Activated CD8-positive, alpha-beta memory T cell treated with anti-CD3 and anti-CD28 coated beads, Interleukin-2, amount 50 U/mL, for 4 hours (primary cell): ENCODE measurements around the gene PLCB1.
"Not testable (repeated sequence)": the region's sequence is repeated elsewhere in the genome, so short reads cannot be mapped to it uniquely, and the experiment has no call there.

ENCODE experiments used
- DNase-seq: peaks from one replicate; pipeline ENCODE4 v3.0.0-alpha.2; 2020

PLCB1 gene

GRCh38 chr20:8373579-8373978, 241.5 kb downstream of the PLCB1 start:
- DNase-seq, result no peak

DNA sequence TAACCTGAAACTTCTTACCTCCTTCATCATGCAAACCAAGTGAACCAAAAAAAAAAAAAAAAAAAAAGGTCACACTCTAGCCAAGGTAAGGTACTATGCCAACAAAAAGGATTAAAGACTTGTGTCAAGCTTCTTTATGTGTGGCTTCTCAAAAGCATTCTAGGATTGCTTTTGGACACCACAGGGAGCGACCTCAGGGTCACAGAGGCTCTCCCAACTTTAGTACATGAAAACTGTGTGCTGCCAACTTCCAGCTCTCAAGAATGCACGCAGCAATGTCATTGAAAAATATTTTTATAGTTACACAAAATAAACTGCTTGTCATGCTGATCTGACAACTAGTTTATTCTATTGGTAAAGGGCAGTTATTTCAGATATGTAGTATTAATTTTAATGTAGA, 243.8 kb downstream of the PLCB1 start:
- DNase-seq, result no peak

DNA sequence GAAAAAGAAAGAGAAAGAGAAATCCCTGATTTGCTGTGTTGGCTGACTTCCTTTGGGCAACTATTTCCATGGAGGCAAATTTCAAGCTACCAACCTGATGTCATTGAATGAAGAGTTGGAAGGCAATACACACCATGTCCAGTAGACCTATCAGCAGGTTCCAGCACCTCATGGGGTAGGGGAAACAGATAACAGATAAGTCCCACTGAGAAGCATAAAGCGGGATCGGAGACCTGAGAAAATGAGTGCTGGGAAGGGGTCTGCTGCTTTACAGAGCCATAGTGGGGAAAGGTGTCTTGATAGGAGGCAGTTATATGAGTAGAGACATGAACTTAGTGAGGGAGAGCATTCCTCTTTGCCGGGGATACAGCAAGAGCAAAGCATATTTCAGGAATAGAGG, 244.9 kb downstream of the PLCB1 start:
- no peak for DNase-seq

GRCh38 chr20:8379125-8379524, 247.1 kb downstream of the PLCB1 start:
- not testable (repeated sequence) for DNase-seq

DNA sequence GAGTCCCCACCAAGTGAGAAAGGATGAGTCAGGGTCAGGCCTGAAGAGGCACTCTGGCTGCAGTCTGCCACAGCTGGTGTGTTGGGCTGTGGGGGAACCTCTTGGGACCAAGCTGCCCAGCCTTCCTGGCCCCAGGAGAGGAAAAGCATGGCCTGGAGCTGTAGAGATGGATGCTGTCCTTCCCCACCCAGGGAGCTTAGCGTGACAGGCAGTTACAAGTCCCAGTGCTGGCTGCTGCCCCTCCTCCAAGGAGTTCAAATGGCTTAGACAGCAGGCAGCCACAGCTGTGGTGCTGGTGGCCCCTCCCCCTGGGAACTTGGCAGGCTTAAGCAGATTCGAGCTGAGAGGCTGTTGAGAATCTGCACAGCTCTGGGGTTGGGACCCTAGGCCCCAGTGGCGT, 253.2 kb downstream of the PLCB1 start:
- no peak for DNase-seq

- no peak for DNase-seq
Observed at GRCh38 chr20:8386991-8387390, 254.9 kb downstream of the PLCB1 start.

DNA sequence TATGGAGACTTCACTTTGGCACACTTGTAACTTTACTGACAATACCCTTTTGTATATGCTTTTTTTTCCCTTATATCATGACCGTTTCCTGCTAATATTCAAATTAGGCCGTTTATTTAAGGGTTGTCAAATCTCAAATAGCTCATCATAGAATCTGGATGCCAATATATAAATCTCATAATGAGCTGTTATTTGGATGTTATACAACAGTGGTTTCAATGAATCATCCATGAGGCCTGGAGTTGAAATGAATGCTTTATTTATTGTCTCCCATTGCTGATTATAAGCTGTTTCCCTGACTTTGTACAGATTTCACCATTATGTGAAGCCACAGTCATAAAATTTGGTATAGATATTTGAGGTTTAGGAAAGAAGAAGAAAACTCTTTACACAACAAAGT, 256.1 kb downstream of the PLCB1 start:
- no peak for DNase-seq

DNA sequence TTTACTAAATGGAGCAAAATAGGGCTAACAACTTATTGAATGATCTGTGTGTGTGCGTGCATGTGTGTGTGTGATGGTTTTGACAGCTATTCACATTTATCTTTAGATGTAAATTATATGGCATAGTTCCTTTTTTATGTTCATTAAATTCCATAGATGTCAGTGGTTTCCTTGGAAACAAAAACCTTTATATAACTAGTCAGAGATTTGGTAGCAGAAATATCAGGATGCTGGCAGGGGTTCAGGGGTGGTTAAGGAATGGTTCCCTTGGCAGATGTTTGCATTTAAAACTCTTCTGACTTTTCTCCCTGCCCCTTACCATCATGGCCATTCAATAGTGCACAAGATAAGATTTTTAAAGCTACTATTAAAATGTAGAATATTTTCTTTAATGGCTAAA, 256.6 kb downstream of the PLCB1 start:
- DNase-seq, result no peak

GRCh38 chr20:8389381-8390036, 257.4 kb downstream of the PLCB1 start:
- no peak for DNase-seq

GRCh38 chr20:8390037-8390433, 258.0 kb downstream of the PLCB1 start:
- no peak for DNase-seq

GRCh38 chr20:8390500-8390899, 258.4 kb downstream of the PLCB1 start:
- DNase-seq, result no peak

- no peak for DNase-seq
Observed at GRCh38 chr20:8393381-8393780, 261.3 kb downstream of the PLCB1 start.

DNA sequence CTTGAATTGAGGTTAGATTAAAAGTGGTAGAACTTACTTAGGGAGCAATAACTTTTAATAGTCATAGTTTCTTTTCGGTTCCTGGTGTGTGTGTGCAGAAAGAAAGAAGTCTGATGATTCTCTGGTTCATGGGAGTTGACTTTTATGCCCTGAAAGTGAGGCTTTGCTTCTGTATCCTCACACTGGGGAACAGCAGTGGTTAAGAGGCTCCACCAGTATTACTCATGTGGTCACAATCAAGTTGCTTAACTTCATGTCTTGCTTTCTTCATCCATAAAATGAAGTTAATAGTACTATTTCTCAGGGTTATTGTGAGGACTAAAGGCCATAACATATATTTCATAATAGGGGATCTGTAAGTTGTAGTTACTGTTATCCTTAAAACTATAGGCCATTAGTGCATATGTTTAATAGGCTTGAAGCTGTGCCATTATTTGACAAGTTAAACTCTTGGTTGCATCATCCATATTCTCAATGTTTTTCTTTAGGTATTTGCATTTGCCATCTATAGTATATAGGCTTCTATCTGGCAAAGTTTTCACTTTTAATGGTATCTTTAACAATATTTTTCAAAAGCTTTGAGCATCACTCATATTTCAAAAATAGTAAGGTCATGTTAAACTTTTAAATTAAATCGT, 262.4 kb downstream of the PLCB1 start:
- DNase-seq, result no peak

DNA sequence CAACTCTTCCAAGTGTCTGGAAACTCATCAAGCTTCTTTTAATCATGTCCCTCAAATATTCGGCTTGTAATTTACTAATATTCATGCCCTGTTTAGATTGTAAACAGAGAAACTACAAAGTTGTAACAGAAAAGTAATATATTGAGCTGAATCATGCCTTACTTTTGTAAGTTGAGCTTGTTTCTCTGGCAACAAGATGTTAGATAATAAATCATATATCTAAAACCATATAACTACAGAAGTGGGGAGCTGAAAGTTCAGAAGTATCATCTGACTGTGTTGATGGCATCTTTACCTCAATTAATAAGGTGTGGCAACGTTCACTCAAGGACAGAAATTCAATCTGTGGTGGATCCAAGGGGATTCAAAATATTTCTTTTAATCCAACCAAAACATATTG, 263.9 kb downstream of the PLCB1 start:
- DNase-seq, result no peak

DNA sequence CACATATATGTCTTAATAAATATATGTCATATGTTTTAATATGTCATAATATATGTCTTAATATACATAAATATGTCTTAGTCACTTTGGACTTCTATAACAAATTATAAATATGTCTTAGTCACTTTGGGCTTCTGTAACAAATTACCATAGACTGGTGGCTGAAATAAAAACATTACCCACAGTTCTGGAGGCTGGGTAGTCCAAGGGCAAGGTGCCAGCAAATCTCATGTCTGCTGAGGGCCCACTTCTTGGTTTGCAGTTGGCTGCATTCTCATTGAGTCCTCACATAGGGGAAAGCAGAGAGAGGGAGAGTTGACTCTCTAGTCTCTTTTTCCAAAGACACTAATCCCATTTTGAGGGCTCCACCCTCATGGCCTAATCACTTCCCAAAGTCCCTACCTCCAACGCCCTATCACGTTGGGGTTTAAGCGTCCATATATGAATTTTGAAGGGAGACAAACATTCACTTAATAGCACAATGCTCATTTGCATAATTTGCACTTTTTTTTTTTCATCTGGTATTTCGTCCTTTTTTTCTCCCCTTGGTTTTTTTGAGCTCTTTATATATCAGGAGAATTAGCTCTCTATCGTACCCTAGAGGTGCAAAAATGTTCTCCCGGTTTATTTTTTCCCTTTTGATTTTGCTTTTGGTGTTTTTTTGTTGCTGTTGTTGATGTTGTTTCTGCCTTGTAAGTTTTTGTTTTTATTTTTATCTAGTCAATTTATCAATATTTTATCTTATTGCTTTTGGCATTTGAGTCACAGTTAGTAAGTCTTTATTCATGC, 266.4 kb downstream of the PLCB1 start:
- DNase-seq, result no peak

DNA sequence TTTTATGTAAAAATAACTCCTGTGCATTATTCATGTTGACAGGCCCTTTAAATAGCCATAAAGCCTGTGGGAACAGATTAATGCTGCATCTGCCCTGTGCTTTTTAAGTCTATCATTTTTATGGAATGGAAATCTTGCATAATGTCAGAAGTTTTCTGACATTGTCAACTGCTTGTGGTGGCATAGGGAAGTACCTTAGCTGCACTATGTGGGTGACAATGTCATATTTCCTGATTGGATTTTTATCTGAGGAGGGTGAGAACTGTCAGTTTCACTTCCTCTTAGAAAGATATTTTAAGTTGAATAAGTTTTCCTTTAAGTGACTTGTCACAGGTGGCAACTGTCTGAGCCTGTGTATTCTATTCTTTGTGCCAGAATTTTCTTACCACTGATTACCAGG, 267.9 kb downstream of the PLCB1 start:
- no peak for DNase-seq

- no peak for DNase-seq
Observed at GRCh38 chr20:8400486-8400885, 268.4 kb downstream of the PLCB1 start.

- DNase-seq, result no peak
Observed at GRCh38 chr20:8401556-8401955, 269.5 kb downstream of the PLCB1 start.

- no peak for DNase-seq
Observed at GRCh38 chr20:8402798-8403197, 270.7 kb downstream of the PLCB1 start.

- DNase-seq, result no peak
Observed at GRCh38 chr20:8404912-8405635, 273.0 kb downstream of the PLCB1 start.

- DNase-seq, result no peak
Observed at GRCh38 chr20:8406391-8406790, 274.3 kb downstream of the PLCB1 start.

DNA sequence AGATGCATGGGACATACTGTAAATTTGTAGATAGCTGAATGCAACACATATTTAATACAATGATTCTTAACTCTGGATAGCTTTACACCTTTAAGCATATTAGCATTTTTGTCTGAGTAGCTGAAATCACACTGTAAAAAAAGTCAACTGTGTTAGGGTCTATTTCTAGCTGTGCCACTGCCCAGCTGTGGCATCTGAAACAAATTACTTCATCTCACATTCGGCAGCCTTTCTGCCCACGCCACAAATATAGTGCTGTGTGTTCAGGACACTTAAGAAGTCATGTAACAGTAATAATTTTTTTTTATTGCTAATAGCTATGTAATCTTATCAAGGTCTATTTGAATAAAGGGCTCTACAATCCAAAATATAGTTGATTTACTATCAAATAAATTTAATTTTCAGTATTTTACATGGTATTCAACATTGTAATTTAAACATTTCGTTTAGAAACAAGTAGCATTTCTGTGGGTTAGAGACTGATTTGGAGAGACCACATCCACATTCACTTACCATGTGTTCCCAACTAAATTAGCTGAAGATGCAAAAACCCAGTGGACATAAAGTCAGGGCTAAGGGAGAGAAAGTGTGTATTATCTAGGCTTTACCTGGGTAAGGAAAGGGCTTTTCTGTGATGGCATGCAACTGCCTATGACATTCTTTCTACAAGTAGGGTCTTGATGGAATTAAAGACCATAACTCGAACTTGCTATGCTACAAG, 276.7 kb downstream of the PLCB1 start:
- DNase-seq, result no peak

DNA sequence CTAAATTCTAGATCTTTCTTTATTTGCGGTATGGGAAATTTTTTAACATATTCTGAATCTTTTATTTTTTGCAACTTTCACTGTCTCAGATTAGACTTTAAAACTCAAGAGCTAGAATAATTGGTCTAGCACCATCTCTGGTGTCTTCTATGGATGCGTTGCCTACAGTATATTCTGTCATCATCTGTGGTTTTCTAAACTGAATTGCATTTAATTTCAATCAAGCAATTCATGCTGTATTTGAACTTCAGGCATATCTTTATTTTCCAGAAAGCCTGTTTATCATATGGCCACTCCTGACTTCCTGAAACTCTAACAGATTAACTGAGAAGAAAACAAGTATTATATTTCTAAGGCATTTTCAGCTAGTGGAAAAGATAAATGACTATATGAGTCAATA, 281.6 kb downstream of the PLCB1 start:
- DNase-seq, result no peak
